Measurements from ENCODE around the gene FOXI1. TPM values are rescaled to one million over a fixed set of nuclear protein-coding genes. Genes with fewer than 3 reads are reported as not detected.

Gene FOXI1
- not detected in 2 replicates for total RNA-seq (ENCODE audit: low replicate concordance)
- long read RNA-seq = 0 reads

- Mint-ChIP-seq H3K27ac (no peak within 1 kb of the TSS), H3K9me3 (no peaks in the 10 kb centered on the region)
- DNase-seq (ENCODE audit: extremely low spot score, unreplicated experiment) = peak; percentile 67
Measured at GRCh38 chr5:170105642-170106611, at the start of gene FOXI1. FOXI1 (plus strand) TSS chr5:170105897; CDS start chr5:170105958, 61 bp downstream.

DNA sequence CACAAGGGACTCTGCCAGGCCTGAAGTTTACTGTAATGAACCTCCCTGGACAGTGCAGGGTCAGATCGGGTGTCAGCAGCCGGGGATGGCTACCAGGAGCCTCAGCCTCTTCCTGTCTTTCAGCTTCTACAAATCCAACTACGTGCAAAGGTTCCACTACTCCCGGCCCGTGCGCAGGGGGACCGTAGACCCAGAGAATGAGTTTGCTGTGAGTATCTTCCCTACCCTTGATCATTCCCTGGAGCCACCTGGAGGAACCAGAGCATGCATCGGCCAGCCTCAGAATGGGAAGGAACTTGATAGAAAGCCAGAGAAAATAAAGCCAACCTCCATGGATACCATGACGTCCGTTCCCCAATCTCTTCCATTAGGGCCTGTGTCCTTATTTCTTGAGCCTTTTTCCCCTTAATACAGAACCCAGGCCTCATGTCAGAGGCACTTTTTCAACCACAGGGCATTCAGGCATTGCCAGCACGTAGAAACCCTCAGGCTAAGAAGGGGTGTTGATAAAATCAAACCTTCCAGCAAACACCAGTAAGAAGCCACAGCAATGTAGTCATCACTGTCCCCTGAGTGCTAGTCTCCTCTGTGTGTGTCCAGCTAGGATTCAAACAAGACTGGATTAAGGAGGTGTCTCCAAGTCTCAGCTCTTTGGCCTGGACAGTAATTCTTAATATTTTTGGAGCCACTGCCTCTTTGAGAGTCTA lies 49.0 kb upstream of the FOXI1 start:
- Mint-ChIP-seq H3K27me3 (peaks cover 7% of the 10 kb centered on the region), H3K27ac (no peak overlapping the region), H3K9me3 (no peaks in the 10 kb centered on the region), H3K4me1 (ENCODE audit: unreplicated experiment) (no peaks in the 10 kb centered on the region), H3K4me3 (no peak overlapping the region), H3K36me3 (no peaks in the 10 kb centered on the region)
- no peak for TF ChIP-seq CTCF (conservative IDR thresholded peaks at IDR 0.05)
- DNase-seq (ENCODE audit: extremely low spot score, unreplicated experiment) = no peak

More at GRCh38 chr5:170105642-170106611, at the start of gene FOXI1:
- H3K4me1 Mint-ChIP-seq (ENCODE audit: unreplicated experiment) = no peaks in the 10 kb centered on the region
- H3K27me3 Mint-ChIP-seq = peaks cover 22% of the 10 kb centered on the region
- TF ChIP-seq CTCF (conservative IDR thresholded peaks at IDR 0.05) = no peak
- H3K36me3 Mint-ChIP-seq = no peaks in the 10 kb centered on the region
- no peak within 1 kb of the TSS for H3K4me3 Mint-ChIP-seq

- Mint-ChIP-seq H3K4me1 (ENCODE audit: unreplicated experiment) (no peaks in the 10 kb centered on the region), H3K27ac (no peak overlapping the region), H3K27me3 (peaks cover 5% of the 10 kb centered on the region), H3K4me3 (no peak overlapping the region), H3K36me3 (no peaks in the 10 kb centered on the region), H3K9me3 (no peaks in the 10 kb centered on the region)
- no peak for DNase-seq (ENCODE audit: extremely low spot score, unreplicated experiment)
- TF ChIP-seq CTCF (conservative IDR thresholded peaks at IDR 0.05) = no peak
Measured at GRCh38 chr5:170057311-170057710, 48.4 kb upstream of the FOXI1 start.

GRCh38 chr5:170059221-170059620 lies 46.5 kb upstream of the FOXI1 start:
- no peak for DNase-seq (ENCODE audit: extremely low spot score, unreplicated experiment)
- H3K27ac Mint-ChIP-seq = no peak overlapping the region
- peaks cover under 1% of the 10 kb centered on the region for H3K27me3 Mint-ChIP-seq
- no peaks in the 10 kb centered on the region for H3K9me3 Mint-ChIP-seq
- no peak overlapping the region for H3K4me3 Mint-ChIP-seq
- H3K36me3 Mint-ChIP-seq = no peaks in the 10 kb centered on the region
- no peaks in the 10 kb centered on the region for H3K4me1 Mint-ChIP-seq (ENCODE audit: unreplicated experiment)
- TF ChIP-seq CTCF (conservative IDR thresholded peaks at IDR 0.05) = no peak

- DNase-seq (ENCODE audit: extremely low spot score, unreplicated experiment) = no peak
- Mint-ChIP-seq H3K36me3 (no peaks in the 10 kb centered on the region), H3K4me1 (ENCODE audit: unreplicated experiment) (no peaks in the 10 kb centered on the region), H3K27ac (no peak overlapping the region), H3K4me3 (no peak overlapping the region), H3K9me3 (no peaks in the 10 kb centered on the region), H3K27me3 (peaks cover 37% of the 10 kb centered on the region)
- TF ChIP-seq CTCF (conservative IDR thresholded peaks at IDR 0.05) = no peak
Measured at GRCh38 chr5:170067152-170067551, 38.5 kb upstream of the FOXI1 start.

Measured in type B pancreatic cell (in vitro differentiated cells).